NCI-H2029 treated with DMSO at 0.1 percent for 48 hours (cell line): Measurements from ENCODE around the gene RPS6KA2.

ENCODE experiments used
- DNase-seq: peaks from one replicate; lab custom pipeline; 2025; lab: John Stamatoyannopoulos, UW

The RPS6KA2 gene

DNA sequence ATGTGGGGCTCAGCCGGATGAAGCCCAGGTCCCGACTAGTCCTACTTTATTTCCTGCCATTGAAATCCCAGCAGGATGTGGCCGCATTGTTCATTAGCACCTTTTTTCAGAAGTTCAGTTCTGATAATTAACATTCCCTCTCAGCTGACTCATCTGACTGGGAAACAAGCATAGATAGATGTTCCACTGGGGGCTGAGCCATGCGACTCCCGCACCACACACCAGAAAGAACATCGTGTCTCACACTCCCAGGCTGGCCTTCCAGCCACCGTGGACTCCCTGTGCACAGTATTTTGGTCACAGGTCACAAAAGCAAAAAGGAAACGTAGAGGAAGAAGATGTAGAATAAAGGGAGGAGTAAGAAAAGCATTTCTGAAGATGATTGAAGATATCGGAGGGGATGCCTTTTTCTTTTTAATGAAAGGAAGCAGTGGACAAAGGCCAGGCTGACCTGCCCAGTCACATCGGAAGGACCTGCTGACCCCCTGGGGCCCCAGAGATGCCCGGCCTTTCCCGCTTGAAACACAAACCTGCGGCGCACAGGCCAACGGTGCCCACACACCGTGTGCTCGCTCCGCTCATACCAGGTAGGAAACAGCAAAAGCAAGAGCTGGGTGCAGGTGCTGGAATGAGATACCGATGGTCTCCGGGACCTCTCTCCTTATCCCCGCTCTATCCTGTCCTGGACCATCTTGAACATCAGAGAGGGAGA is 11.8 kb downstream of the RPS6KA2 start:
- no peak for DNase-seq

DNA sequence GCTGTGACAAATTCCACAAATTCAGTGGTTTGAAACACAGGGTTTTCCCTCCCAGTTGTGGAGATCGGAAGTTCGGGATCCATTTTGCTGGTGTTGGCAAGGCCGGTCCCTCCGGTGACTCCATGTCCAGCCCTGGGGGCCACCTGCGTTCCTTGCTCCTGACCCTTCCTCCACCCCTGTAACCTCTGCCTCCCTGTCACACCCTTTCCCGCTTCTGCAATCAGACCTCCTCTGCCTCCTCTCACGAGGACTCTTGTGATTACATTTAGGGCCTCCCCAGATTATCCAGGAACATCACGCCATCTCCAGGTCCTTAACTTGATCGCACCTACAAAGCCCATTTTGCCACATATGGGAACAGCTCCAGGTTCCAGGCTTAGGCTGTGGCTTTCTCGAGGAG is 12.5 kb downstream of the RPS6KA2 start:
- DNase-seq, result no peak

DNA sequence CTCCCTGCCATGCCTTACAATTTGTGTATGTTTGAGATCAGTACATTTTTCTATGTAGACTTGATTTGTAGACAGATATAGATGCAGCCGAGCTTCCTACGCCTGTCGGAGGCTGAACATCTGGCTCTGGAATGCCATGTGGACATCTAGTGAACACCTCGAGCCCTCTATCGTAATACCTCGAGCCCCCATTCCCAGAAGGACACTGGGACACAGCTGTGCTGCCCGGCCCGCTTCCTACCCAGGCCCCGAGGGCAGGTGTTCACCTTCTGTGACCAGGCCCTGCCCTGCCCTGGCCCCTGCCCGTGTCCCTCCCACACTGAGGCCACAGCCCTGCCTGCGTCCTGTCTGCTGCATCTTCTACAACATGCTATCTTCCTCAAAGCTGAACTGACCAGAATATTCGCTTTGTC is 12.9 kb downstream of the RPS6KA2 start:
- DNase-seq, result no peak

DNA sequence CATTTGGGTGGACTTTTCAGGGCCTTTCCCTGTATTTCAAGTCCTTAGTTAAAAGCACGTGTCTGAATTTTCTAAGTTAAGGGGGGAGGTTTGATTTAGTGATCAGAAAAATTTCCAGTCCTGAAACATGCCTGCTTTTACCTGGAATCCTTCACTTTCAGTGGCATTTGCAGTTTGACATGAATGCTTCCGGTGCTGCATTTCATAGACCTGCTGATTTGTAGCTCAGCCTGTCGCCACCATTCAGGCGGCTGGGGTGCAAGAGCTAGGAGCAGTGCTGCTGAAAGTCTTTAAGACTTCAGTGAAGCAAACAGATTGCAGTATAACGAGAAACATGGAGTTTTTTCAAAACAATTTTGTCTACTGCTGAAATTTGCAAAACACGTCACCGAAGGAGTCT is 14.0 kb downstream of the RPS6KA2 start:
- DNase-seq, result no peak

DNA sequence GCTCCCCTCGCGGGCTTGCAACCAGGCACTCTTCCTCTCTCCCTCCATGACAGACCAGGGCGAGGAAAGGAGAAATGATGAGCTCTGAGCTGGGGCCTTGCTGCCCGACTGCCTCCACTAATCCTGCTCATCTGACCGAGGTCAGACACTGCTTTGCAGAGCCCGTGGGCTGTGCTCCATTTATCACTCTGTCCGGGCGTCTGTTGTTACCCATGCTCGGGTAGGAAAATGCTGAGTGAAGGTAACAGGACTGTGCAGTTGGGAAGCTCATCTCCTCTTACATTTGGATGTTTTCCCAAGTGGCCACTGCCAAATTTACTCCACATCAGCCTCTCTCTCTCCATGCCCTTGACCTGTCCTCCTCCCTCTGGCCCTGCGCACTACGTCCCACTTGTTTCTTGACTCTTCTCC is 14.6 kb downstream of the RPS6KA2 start:
- DNase-seq, result no peak

DNA sequence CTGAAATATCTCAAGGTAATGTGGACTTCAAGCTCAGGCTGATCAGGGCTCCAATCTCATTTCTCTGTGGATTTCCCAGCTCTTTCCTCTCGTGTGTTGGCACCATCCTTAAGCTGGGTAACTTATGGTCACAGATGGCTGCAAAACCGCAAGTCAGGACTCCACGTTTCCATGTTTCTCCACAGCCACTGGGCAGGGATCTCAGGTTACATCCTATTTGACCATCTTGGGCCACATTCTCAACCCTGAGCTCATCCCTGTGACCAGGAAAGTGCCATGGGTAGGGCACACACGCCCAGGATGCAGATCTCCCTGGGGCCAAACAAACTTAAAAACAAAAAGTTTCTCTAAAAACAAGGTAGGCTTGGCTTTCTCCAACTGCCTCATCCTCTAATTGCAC is 15.4 kb downstream of the RPS6KA2 start:
- no peak for DNase-seq

DNA sequence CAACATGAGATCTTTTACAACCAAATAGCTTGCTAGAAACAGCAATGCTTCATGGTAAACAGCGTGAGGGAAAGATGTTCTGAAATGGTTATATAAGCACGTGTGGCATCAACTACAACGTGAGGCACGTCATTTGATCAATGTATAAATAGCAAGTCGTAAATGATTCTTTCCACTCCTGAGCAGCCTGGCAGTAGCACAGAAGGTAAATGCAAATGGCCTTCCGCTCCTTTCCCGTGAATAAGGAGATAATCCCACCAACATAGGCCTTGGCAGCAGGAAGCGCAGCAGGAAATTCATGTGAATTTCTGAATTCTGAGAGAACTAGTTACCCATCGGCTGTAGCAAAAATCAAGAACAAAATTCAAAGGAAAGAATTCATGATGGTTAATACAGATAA is 17.0 kb downstream of the RPS6KA2 start:
- DNase-seq, result no peak

DNA sequence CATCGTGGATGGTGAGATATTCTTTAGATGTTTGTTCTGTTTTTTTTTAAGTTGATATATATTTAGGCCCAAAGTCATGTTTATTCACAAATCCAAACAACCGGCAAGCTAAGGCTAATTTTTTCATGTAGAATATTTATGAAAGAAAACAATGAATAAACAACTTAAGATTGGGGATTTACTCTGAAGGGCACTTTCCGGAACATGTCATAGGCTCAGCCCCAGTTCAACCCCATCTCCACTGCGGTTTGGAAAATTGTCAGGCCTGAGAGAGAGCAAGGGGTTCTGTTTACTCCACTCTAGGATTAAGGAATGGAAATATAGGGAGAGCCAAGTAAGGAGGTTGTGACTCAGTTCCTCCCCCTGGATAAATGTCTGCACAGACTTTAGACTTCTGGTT is 18.3 kb downstream of the RPS6KA2 start:
- no peak for DNase-seq

DNA sequence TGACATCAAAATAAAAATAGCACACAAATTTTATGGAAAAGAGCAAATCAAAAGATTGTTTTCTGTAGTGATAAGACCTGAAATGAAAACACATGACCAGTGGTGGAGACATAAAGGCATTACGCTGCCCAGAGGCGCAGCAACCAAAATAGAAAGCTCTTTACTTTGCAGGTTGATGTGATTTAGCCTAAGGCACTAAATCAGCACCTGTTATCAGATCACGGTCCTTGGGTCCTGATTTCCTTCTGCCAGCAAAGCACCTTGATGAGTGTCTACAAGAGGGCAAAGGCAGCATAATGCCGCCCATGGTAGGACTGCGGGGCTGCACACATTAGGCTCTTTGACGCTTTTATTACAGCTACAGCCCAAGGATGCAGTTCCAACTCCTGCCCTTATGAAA is 21.3 kb downstream of the RPS6KA2 start:
- no peak for DNase-seq

DNA sequence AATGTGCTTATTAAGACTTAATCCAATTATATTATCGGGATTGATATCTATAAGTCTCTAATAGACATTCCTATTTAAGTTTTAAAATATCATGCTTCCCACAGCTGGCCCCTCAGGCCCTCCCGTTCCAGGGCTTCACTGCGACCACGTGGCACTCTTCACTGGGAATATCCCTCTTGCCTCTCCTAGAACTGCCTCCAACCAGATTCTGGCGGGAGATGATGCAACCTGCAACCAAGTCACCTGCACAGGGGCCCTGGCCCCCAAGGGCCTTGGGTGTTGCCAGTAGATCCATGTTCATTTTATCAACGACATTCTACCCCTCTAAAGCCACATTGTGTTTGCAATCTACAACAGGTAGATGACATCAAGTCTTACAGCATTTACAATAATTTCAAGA is 22.1 kb downstream of the RPS6KA2 start:
- no peak for DNase-seq

DNA sequence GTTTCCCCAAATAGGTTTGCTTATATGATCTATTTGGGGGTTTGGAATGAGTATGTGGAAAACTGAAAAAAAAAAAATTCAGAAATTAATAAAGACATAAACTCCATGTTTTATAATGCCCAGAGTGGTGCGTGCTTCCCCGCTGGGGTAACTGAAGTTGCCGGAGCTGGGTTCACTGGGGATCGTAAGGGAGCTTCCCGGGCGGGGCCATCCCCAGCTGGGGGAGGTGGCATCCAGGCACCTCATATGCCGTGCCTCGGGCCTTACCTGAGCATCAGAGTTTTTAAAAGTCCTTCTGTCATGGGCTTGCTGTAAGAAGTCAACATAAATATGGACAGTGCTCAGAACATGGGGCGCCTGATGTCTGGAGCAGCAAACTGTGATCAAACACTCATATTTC is 22.7 kb downstream of the RPS6KA2 start:
- no peak for DNase-seq

DNA sequence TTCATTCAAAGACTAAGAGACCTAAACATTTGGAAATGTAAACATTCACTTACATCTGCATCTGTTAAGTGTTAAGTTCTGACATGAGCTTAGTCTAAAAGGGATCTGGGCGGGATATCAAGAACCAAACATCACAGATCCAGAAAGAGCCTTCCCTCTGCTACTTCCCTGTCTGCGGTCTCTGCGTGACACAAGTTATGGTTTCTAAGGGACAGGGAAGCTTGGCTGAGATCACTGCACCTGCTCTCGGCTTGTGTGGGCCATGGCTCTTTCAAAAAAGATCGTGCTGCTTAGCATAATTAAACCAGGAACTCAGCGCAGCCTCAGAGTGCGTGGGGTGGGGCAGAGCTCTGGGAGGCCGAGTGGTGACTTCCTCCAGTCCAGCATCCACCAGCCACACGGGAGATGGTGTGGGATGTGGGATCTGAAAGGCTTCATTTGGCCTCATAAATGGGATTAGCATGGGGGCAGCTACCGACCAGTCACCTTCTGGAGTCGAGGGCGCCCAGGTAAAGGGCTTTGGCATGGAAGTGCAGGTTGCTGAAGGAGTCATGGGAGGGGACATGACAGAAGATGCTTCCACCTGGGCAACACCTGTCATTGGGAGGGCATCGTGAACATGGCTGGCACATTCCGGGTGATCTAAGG is 23.9 kb downstream of the RPS6KA2 start:
- DNase-seq, result no peak

DNA sequence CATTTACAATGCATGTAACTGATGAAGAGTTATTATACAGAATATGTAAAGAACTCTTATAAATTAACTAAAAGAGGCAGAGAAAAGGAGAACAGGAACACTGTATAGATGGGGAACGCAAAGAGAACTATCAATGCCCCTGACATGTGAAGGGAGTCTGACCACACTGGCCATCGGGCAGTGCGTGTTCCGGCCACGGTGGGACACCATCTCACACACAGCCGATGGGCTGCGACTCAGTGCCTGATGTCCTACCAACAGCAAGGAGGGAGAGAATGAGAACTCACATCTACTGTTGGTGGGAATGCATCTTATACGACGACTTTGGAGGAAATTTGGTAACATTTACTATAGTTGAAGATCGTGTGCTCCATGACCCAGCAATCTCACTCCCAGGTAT is 25.1 kb downstream of the RPS6KA2 start:
- no peak for DNase-seq

DNA sequence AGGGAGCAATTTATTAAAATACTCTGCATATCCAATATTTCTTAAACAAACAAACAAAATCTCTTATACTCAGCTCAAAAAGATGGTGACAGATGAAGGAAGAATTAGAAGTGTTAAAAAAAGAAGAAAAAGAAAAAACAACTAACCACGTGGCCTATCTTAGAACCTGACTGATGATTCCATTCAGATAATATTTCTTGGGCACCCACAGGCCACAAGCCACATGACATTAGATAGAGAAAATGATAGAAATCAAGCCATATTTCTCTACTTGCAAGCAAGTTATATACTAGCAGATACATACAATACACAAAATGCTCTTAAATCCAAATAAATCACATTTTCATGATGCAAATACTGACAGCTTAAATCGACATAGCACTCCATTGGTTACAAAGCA is 26.1 kb downstream of the RPS6KA2 start:
- no peak for DNase-seq

DNA sequence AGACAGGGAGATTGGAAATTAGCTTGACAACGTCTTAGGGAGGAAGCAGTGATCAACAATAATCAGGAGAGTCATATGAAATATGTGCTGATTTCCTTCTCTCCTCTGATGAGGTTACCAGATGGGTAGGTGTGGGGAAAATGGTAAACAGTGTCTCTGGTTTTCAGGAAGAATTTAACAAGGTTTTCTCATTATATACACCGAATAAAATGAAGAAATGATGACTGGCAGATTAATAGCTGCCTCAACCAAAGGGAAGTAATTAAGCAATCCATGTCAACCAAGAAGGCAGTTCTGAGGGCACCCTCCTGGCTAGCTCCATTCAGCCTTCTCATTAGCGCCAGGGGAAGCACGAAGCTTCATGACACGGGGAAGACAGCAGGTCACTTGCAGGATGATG is 27.8 kb downstream of the RPS6KA2 start:
- no peak for DNase-seq

DNA sequence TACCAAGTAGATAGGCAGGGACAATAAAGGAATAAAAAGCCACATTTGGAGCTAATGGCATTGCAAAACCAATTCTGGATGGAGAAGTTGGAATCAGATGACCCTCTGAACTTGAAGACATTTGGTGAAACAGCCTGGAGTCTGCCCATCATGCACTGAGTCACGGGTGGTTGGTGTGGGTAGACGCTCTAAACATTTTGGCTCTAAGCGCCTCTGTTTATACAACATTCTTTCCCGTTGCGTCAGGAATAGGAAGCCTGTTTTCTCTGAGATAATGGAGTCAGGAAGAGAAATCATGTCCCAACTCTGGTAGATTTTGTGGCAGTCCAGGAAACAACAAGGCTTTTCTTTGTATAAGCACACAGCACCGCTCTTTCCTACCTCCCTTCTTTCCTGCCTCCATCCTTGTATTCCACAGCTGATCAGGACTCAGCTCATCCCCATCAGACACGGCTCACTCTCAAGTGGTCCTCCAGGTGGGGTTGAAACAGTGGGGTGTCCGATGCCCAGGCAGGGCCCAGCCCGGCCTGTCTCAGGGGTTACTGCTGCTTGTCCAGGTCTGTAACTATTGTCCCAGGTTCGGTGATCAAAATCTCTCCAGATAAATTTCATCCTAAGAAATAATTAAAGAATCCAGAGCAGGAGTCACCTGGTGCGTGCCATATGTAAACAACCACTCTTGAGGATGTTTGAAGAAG is 28.5 kb downstream of the RPS6KA2 start:
- DNase-seq, result no peak

DNA sequence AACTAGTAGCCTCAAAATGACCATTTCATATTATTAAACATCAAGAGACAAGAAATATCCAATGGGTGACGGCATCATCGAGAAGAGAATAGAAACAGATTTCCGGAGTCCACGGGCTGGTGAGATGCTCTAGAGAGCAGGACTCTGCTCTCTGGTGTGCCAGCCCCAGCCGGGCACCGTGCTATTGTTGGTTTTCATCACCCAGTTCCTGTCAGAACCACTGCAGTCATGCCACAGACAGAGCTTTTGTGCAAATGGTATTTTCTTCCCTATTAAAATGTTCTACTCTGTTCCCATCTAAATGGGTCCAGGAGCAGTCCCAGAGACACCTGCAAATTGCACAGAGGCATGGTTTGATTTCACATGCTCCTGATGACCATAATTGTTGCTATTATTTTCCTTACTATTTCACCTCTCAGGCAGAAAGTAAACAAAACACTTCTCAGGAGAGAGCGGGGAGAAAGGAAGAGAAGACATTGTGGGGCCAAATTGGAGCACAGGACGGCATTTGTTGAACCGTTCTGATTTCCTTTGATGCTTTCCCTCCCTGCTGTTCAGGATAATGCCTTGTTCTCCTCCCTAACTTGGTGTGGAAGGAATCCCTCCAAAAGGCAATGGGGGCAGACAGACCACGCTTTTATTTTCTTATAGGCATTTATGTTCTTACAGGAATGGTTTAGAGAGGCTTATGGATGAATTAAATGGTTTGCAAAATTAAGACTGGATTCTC is 29.2 kb downstream of the RPS6KA2 start:
- no peak for DNase-seq

DNA sequence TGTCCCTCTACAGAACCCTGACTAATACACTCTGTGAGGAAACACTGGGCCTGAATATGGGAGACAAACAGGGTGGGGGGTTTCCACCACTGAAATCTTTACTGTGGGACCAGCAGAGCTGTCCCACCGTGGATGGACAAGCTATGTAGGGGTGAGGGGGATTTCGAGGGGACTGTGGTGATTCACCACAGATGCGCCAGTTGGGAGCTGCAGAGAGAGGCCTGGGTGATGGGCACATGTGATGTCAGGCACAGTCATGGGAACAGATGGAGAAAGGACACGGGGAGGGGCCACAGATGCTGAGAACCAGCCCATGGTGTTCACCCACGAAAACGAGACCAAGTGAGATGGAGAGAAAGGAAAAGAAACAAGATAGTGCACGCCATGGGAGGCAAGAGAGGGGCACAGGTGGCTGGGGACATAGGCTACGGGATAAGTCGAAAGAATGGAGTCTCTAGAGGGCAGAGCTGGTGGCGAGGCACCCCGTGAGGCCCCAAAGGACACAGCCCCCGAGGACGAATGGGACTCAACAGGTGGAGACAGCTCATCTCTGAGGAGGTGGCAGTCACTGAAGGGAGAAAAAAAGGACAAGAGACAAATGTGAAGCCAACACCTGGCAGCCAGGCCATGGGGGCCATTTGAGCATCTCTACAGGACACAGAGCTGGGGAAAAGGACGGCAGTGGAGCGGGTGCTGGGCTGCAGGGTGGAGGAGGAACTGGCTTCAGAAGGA is 30.1 kb downstream of the RPS6KA2 start:
- no peak for DNase-seq

DNA sequence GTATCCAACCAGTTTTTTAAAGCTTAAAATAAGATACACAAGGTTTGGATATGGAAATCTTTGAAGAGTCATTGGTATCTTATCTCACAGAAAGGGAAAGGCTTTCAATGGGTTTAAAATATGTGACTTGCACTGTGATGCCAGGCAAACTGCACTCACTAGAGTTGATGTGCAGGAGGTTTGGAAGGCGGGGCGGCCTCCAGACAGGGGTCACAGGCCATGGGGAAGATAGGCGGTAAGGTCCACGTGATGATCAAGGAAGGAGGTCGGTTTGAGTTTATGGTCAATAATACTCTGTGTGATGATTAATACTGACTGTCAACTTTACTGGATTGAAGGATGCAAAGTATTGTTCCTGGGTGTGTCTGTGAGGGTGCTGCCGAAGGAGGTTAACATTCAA is 31.1 kb downstream of the RPS6KA2 start:
- DNase-seq, result no peak

DNA sequence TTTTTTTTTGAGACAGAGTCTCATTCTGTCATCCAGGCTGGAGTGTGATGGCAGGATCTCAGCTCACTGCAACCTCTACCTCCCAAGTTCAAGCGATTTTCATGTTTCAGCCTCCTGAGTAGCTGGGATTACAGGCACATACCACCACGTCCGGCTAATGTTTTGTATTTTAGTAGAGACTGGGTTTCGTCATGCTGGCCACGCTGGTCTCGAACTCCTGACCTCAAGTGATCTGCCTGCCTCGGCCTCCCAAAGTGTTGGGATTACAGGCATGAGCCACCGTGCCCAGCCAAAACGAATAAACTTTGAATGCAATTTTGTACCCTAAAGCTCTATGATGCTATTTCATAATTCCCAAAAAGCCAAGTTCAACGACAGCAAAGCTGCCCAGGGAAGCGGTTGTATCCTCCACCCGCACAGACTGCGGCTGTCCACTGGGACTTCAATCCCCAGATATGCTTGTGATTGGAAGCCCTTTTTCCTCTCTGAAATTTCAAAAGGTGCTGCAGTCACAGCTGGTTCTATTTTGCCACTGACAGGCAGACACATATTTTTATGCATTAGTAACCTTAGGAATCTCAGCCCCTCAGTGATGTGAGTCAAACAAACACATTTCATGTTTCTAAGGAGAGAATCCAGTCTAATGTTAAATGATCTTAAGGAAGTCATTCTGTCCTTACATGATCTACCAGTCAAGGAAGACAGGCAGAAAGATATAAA is 31.8 kb downstream of the RPS6KA2 start:
- no peak for DNase-seq

DNA sequence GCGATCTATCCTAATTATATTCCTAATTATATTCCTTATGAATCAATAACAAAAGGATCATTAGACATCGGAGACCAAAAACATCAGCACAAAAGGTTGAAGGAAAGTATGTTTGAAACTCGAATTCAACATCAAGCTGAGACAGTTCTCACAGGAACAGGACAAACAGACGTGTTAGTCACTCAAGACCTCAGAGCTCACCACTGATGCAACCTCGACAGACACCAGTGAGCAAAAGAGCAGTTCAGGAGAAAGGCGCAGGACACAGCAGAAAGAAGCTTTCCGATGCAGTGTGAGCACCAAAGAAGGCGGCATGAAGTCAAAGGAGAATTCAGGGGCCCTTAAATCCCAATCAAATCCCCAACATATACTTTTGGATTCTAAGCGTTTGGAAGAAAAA is 34.2 kb downstream of the RPS6KA2 start:
- no peak for DNase-seq
